ENCODE results near the gene RIC8B.

The RIC8B gene

DNA sequence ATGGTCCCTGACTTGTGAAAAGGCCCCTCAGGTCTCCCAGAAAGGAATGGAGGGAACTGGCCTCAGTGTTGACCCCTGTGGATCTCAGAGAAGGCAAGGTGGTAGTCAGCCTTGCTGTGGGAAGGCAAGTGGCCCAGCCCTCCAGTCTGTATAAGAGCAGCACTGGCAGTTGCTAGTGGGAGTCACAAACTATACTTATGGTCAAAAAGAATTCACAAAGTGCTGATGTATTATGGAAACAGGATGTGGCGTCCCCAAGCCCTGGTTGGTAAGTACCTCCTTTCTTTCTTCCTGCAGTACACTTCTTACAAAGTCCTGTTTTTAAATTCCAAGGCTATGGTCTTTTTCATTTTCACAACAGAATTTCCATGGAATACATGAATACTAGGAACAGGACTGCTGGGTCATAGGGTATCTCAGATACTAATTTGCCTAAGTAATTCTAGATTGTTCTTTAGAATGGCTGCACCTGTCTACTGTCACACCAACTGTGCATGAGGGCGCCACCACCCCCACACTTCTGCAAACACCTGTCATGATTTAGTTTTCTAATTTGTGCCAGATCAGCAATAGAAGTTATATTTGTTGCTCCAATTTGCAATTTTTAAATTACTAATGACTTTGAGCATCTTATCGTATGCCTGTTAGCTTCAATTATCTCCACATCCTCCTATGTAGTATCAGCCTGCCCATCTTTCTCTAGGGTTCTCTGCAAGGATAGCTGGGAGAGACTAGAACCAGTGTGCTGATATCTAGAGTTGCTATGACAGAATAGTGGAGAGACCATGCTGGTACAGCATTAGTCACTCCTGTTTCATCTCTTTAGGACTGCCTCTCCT is 140.5 kb downstream of the RIC8B start:
- TF ChIP-seq SIN3A (IDR thresholded peaks at IDR 0.05; ENCODE audit: borderline replicate concordance, insufficient read depth, low read length) (no peak), POLR2AphosphoS5 (IDR thresholded peaks at IDR 0.05; ENCODE audit: low read depth, low read length) (no peak), FOXP2 (optimal IDR thresholded peaks at IDR 0.05; ENCODE audit: borderline replicate concordance, extremely low read depth, extremely low read length, insufficient read depth) (no peak), TAF1 (IDR thresholded peaks at IDR 0.05; ENCODE audit: borderline replicate concordance, insufficient read depth, low read length) (no peak), REST (IDR thresholded peaks at IDR 0.05; ENCODE audit: insufficient read depth in 1 of 2, low read depth in 2 of 2, low read length in 2 of 2) (no peak)

DNA sequence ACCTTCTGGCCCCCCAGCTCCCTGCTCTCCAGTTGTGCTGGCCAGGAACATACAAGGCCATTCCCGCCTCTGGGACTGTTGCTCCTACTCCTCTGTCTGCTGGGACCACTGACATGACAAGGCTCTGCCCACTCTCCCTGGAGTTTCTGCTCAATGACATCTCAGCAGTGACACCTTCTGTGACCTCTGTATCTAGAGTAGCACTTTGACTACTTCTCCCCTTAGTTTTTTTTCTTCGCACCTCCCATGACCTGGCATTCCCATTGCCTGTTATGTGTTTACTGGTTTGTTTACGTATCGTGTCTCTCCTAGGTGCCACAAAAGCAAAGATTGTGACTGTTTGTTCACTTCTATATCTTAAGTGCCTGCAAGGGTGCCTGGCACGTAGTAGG is 141.1 kb downstream of the RIC8B start:
- TF ChIP-seq FOXP2 (optimal IDR thresholded peaks at IDR 0.05; ENCODE audit: borderline replicate concordance, extremely low read depth, extremely low read length, insufficient read depth) (no peak), REST (IDR thresholded peaks at IDR 0.05; ENCODE audit: insufficient read depth in 1 of 2, low read depth in 2 of 2, low read length in 2 of 2) (no peak), TAF1 (IDR thresholded peaks at IDR 0.05; ENCODE audit: borderline replicate concordance, insufficient read depth, low read length) (no peak), POLR2AphosphoS5 (IDR thresholded peaks at IDR 0.05; ENCODE audit: low read depth, low read length) (no peak), SIN3A (IDR thresholded peaks at IDR 0.05; ENCODE audit: borderline replicate concordance, insufficient read depth, low read length) (no peak)

- no peak for TF ChIP-seq TAF1 (IDR thresholded peaks at IDR 0.05; ENCODE audit: borderline replicate concordance, insufficient read depth, low read length)
Measured at GRCh38 chr12:106917503-106917902, 143.0 kb downstream of the RIC8B start.

GRCh38 chr12:106918746-106919145 is 144.3 kb downstream of the RIC8B start:
- TF ChIP-seq REST (IDR thresholded peaks at IDR 0.05; ENCODE audit: insufficient read depth in 1 of 2, low read depth in 2 of 2, low read length in 2 of 2) (no peak), POLR2AphosphoS5 (IDR thresholded peaks at IDR 0.05; ENCODE audit: low read depth, low read length) (no peak), TAF1 (IDR thresholded peaks at IDR 0.05; ENCODE audit: borderline replicate concordance, insufficient read depth, low read length) (no peak), SIN3A (IDR thresholded peaks at IDR 0.05; ENCODE audit: borderline replicate concordance, insufficient read depth, low read length) (no peak), FOXP2 (optimal IDR thresholded peaks at IDR 0.05; ENCODE audit: borderline replicate concordance, extremely low read depth, extremely low read length, insufficient read depth) (no peak)

DNA sequence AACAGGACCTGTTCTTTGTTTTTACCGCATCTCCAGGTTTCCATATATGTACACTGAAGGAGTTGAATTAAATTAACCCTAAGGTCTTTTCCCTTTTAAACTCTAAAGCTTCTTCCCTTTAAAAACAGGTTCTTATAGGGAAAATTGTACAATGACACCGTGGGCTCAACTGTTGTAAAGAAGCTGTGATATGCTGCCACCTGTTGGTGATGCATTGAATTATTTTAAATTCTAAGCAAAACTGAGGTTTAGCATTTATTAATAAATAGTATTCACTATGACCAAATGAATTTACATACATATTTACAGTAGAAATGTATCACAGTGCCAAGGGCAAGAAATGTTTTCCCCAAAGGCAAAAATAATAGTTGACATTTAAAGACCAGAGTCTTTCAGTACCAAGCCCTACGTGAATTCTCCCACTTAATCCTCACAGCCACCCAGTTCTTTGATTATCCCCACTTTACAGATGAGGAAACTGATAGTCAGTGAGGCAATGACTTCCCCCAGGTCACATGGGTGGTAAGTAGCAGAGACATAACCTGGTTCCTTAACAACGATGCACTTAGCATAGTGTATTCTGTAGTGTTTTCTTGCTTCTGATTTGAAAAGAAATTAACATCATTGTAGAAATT is 145.5 kb downstream of the RIC8B start:
- TF ChIP-seq SIN3A (IDR thresholded peaks at IDR 0.05; ENCODE audit: borderline replicate concordance, insufficient read depth, low read length) (no peak), POLR2AphosphoS5 (IDR thresholded peaks at IDR 0.05; ENCODE audit: low read depth, low read length) (no peak), FOXP2 (optimal IDR thresholded peaks at IDR 0.05; ENCODE audit: borderline replicate concordance, extremely low read depth, extremely low read length, insufficient read depth) (no peak), TAF1 (IDR thresholded peaks at IDR 0.05; ENCODE audit: borderline replicate concordance, insufficient read depth, low read length) (no peak), REST (IDR thresholded peaks at IDR 0.05; ENCODE audit: insufficient read depth in 1 of 2, low read depth in 2 of 2, low read length in 2 of 2) (no peak)
